K562 (cell line): Measurements from ENCODE around the gene RBM25. TPM values are rescaled to one million over a fixed set of nuclear protein-coding genes. Genes with fewer than 3 reads are reported as not detected.

Source experiments
- ATAC-seq: fragments of 200-7000 bp; cut with Tn5 transposase; 3 replicates; pipeline ENCODE4 v1.9.1; 2020; ENCODE audit warnings: moderate library complexity
- BruUV-seq: library from RNA; stranded (reverse); fragments of 400-500 nt; replicated peaks from 2 replicates; lab custom pipeline; 2021; lab: Mats Ljungman, UMichigan
- CTCF ChIA-PET: fragments of 300-600 bp; formaldehyde crosslinking; extraction: SDS; loops from one replicate; lab custom pipeline; 2021; ENCODE audit warnings: low intra/inter-chr PET ratio; lab: Yijun Ruan, JAX
- POLR2A ChIA-PET: fragments of 300-600, 350-650 bp; sonication (Branson Sonifier 250); formaldehyde crosslinking; extraction: SDS; loops from one replicate; lab custom pipeline; 2021; ENCODE audit warnings: antibody characterized with exemption, inconsistent platforms; lab: Yijun Ruan, JAX
- DNase-seq, 4 experiments: peaks; one replicate each; pipeline versions ENCODE4 v3.0.0 to v3.0.0-alpha.2; 2011 to 2018; ENCODE audit warnings: low spot score in 3 of 4, mixed read lengths in 3 of 4; ENCODE audit errors: extremely low read depth in 1 of 4
- FAIRE-seq: peaks from 2 replicates; lab custom pipeline; 2011; peaks lifted over from hg19 to GRCh38; lab: Jason Lieb, UNC
- H2AFZ ChIP-seq: 2 replicates; pipeline ENCODE4 v1.6.0; 2011; ENCODE audit warnings: low read depth, low read length, control low read depth, inconsistent platforms
- H3K27ac ChIP-seq: fragments of 200-600 bp; 3 replicates; pipeline ENCODE4 v1.8.0; 2011; ENCODE audit warnings: low read depth, mild to moderate bottlenecking, control low read depth, inconsistent platforms, low read length, moderate library complexity, mixed read lengths; ENCODE audit errors: extremely low read depth
- H3K27me3 ChIP-seq, 2 experiments: fragments of 300-600 bp in 1 of 2; 2 replicates in 1 of 2; 3 replicates in 1 of 2; pipeline versions ENCODE4 v1.6.0 to v1.8.0; 2011; ENCODE audit warnings: inconsistent platforms in 2 of 2, low read length in 2 of 2, mild to moderate bottlenecking in 1 of 2, mixed read lengths in 1 of 2, moderate library complexity in 1 of 2; ENCODE audit not compliant: control insufficient read depth in 2 of 2, insufficient read depth in 2 of 2
- H3K36me3 ChIP-seq: fragments of 300-600 bp; 3 replicates; pipeline ENCODE4 v1.8.0; 2011; ENCODE audit warnings: mild to moderate bottlenecking, low read length, inconsistent platforms; ENCODE audit not compliant: control insufficient read depth, insufficient read depth
- H3K4me1 ChIP-seq, 2 experiments: fragments of 200-600 bp in 1 of 2; replicated peaks in 1 of 2; 2 replicates in 1 of 2; 3 replicates in 1 of 2; pipeline versions ENCODE4 v1.5.1 to v1.8.0; 2011; ENCODE audit warnings: inconsistent platforms in 2 of 2, low read length in 2 of 2, mild to moderate bottlenecking in 1 of 2, mixed read lengths in 1 of 2, moderate library complexity in 1 of 2; ENCODE audit not compliant: control insufficient read depth in 2 of 2, insufficient read depth in 2 of 2
- H3K4me2 ChIP-seq: 2 replicates; pipeline ENCODE4 v1.6.1; 2011; ENCODE audit warnings: low read length, control low read depth, inconsistent platforms, mixed read lengths; ENCODE audit not compliant: insufficient read depth
- H3K4me3 ChIP-seq: fragments of 200-600 bp; sonication (generic), shearing (Covaris generic); 2 replicates; pipeline ENCODE4 v1.5.1; 2016; ENCODE audit warnings: control low read depth, inconsistent platforms
- H3K79me2 ChIP-seq: fragments of 200-600 bp; 3 replicates; pipeline ENCODE4 v1.8.0; 2011; ENCODE audit warnings: low read length, inconsistent platforms; ENCODE audit not compliant: control insufficient read depth, insufficient read depth
- H3K9ac ChIP-seq, 2 experiments: 2 replicates each; pipeline versions ENCODE4 v1.6.0 to v1.6.1; 2011; ENCODE audit warnings: low read depth in 2 of 2, low read length in 2 of 2, control low read depth in 1 of 2, inconsistent platforms in 1 of 2, mild to moderate bottlenecking in 1 of 2, mixed read lengths in 1 of 2; ENCODE audit not compliant: insufficient read depth in 1 of 2
- H3K9me1 ChIP-seq: one replicate; pipeline ENCODE4 v1.6.0; 2011; ENCODE audit warnings: inconsistent platforms, mild to moderate bottlenecking, low read length, moderate library complexity; ENCODE audit not compliant: control insufficient read depth, insufficient read depth
- H3K9me3 ChIP-seq: replicated peaks from 2 replicates; pipeline ENCODE4 v1.5.1; 2011; ENCODE audit warnings: low read depth, low read length, inconsistent platforms; ENCODE audit not compliant: control insufficient read depth, insufficient read depth
- H4K20me1 ChIP-seq: replicated peaks from 2 replicates; pipeline ENCODE4 v1.6.1; 2011; ENCODE audit warnings: low read length, inconsistent platforms, mixed read lengths; ENCODE audit not compliant: control insufficient read depth, insufficient read depth
- EP300 ChIP-seq: IDR thresholded peaks from 2 replicates; pipeline ENCODE4 v1.6.1; 2012; ENCODE audit warnings: low read length, improper control_type of control experiment
- HDAC8 ChIP-seq: fragments of 450-650 bp; IDR thresholded peaks from 2 replicates; pipeline ENCODE4 v1.6.1; 2016; ENCODE audit warnings: mild to moderate bottlenecking, missing genetic modification characterization, moderate library complexity, missing compliant biosample characterization
- PHF8 ChIP-seq: fragments of 200-600 bp; sonication (generic); IDR thresholded peaks from 2 replicates; pipeline ENCODE4 v1.6.1; 2012; ENCODE audit warnings: mixed run types, mild to moderate bottlenecking, inconsistent platforms, low read length, moderate library complexity, borderline replicate concordance
- ZNF232 ChIP-seq: sonication (generic); formaldehyde crosslinking; IDR thresholded peaks from 2 replicates; pipeline ENCODE4 v1.8.0; 2022; ENCODE audit warnings: mild to moderate bottlenecking, missing genetic modification reagents
- ZNF75A ChIP-seq: fragments of 450-650 bp; formaldehyde crosslinking; IDR thresholded peaks from 2 replicates; pipeline ENCODE4 v1.4.0; 2020; ENCODE audit warnings: mild to moderate bottlenecking
- ZNF77 ChIP-seq: fragments of 250-450 bp; sonication (Bioruptor Pico); IDR thresholded peaks from 2 replicates; pipeline ENCODE4 v1.5.0; 2020
- WGBS: fragments of 100-300 bp; shearing (Covaris generic); methylation state at CpG from one replicate; pipeline ENCODE4 v1.1.6; 2016; ENCODE audit warnings: low coverage, mixed read lengths; ENCODE audit not compliant: insufficient coverage; ENCODE audit errors: missing lambda C conversion rate; 5-methylcytosine and 5-hydroxymethylcytosine counted together
- in situ Hi-C: fragments of 300-500 bp; cut with MboI; formaldehyde crosslinking; loops from 4 replicates; pipeline ENCODE4 v1.15.0; 2018; ENCODE audit warnings: inconsistent platforms, mixed read lengths
- intact Hi-C: fragments of 100-400 bp; cut with micrococcal nuclease; formaldehyde crosslinking; loops from 2 replicates; pipeline ENCODE4 v1.14.2; 2022
- polyA plus RNA-seq, 8 experiments: library from polyadenylated mRNA; depleted of rRNA in 4 of 8; stranded (reverse) in 5 of 8; unstranded in 3 of 8; fragments of >200 nt; fragmentation: Nextera tagmentation in 2 of 8; fragmentation: Illumina TruSeq in 1 of 8; extraction: Ambion mirVana in 2 of 8; extraction: Trizol in 1 of 8; gene quantifications; 2 replicates each; pipeline versions ENCODE4 v1.2.1 to v1.2.3, GENCODE V29; 2011 to 2014; ENCODE audit warnings: inconsistent platforms in 1 of 8, missing spikeins in 1 of 8
- total RNA-seq, 7 experiments: library from RNA; depleted of rRNA in 6 of 7; stranded (reverse); fragments of >200 nt in 6 of 7; fragmentation: Illumina TruSeq in 2 of 7; extraction: Trizol in 2 of 7; gene quantifications; 2 replicates each; pipeline versions ENCODE4 v1.2.1 to v1.2.3, GENCODE V29; 2011 to 2021; ENCODE audit warnings: low replicate concordance in 1 of 7
- TF ChIP-seq, protein P1 (sequence below): sonication (generic); formaldehyde crosslinking; IDR thresholded peaks from 2 replicates; pipeline ENCODE4 v1.8.1; 2023; ENCODE audit warnings: missing genetic modification reagents, mild to moderate bottlenecking, borderline replicate concordance

The RBM25 gene
- total and polyA plus RNA-seq, 9 of the 15 experiments (the other 6 are each of a cell fraction or from before 2014, with no cell fraction given): 28.6 to 80.1 (median 48.1) TPM

DNA sequence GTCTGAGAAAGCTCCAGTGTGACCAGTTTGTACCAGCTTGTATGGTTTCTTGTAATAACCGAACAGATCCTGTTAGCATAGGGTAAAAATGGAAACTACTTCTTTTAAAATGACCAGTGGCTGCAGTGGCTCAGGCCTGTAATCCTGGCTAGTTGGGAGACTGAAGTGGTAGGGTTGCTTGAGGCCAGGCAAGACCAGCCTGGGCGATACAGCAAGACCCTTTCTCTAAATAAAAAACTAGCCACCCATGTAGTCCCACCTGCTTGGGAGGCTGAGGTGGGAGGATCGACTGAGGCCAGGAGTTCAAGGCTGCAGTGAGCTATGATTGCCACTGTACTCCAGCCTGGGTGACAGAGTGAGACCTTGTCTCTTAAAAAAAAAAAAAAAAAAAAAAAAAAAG is 85.3 kb downstream of the RBM25 start:
- no peak overlapping the region for H3K9ac ChIP-seq
- H3K36me3 ChIP-seq: peaks cover 7% of the 10 kb centered on the region; the same call in 2 of the 3 replicates
- H3K79me2 ChIP-seq: peaks cover 53% of the 10 kb centered on the region
- H3K4me3 ChIP-seq: no peak overlapping the region
- ChIA-PET POLR2A (no interaction called here), CTCF (no interaction called here)
- ATAC-seq (no peak), FAIRE-seq (no peak), DNase-seq (no peak)
- WGBS: 86% methylated on average over 3 of the region's 3 CpGs
- no peaks in the 10 kb centered on the region for H3K9me1 ChIP-seq
- no peaks in the 10 kb centered on the region; a peak in 1 of 5 replicates for H3K4me1 ChIP-seq
- in situ Hi-C loops: no loop called here
- H2AFZ ChIP-seq: no peak overlapping the region
- TF ChIP-seq ZNF75A (no peak), ZNF232 (CRISPR knock-in tag) (no peak), HDAC8 (no peak), ZNF77 (CRISPR knock-in tag) (no peak), EP300 (no peak), PHF8 (no peak)
- TF ChIP-seq, protein P1, sequence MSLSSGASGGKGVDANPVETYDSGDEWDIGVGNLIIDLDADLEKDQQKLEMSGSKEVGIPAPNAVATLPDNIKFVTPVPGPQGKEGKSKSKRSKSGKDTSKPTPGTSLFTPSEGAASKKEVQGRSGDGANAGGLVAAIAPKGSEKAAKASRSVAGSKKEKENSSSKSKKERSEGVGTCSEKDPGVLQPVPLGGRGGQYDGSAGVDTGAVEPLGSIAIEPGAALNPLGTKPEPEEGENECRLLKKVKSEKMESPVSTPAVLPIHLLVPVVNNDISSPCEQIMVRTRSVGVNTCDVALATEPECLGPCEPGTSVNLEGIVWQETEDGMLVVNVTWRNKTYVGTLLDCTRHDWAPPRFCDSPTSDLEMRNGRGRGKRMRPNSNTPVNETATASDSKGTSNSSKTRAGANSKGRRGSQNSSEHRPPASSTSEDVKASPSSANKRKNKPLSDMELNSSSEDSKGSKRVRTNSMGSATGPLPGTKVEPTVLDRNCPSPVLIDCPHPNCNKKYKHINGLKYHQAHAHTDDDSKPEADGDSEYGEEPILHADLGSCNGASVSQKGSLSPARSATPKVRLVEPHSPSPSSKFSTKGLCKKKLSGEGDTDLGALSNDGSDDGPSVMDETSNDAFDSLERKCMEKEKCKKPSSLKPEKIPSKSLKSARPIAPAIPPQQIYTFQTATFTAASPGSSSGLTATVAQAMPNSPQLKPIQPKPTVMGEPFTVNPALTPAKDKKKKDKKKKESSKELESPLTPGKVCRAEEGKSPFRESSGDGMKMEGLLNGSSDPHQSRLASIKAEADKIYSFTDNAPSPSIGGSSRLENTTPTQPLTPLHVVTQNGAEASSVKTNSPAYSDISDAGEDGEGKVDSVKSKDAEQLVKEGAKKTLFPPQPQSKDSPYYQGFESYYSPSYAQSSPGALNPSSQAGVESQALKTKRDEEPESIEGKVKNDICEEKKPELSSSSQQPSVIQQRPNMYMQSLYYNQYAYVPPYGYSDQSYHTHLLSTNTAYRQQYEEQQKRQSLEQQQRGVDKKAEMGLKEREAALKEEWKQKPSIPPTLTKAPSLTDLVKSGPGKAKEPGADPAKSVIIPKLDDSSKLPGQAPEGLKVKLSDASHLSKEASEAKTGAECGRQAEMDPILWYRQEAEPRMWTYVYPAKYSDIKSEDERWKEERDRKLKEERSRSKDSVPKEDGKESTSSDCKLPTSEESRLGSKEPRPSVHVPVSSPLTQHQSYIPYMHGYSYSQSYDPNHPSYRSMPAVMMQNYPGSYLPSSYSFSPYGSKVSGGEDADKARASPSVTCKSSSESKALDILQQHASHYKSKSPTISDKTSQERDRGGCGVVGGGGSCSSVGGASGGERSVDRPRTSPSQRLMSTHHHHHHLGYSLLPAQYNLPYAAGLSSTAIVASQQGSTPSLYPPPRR (CRISPR knock-in tag): no peak
- no peaks in the 10 kb centered on the region for H3K27me3 ChIP-seq
- intact Hi-C loops: no loop called here
- no peak overlapping the region for H3K27ac ChIP-seq
- no peaks in the 10 kb centered on the region for H4K20me1 ChIP-seq
- H3K9me3 ChIP-seq: no peaks in the 10 kb centered on the region
- H3K4me2 ChIP-seq: no peak overlapping the region
- no TSS peak for BruUV-seq
